Measurements from ENCODE around the gene MVB12B. TPM values are rescaled to one million over a fixed set of nuclear protein-coding genes. Genes with fewer than 3 reads are reported as not detected.
A peak's percentile ranks its signal among the peaks of the same experiment; 100 is the strongest.

The MVB12B gene
- total RNA-seq, 4 donors from 2014 or later, result 10.2 to 25.7 (median 14.0) TPM

DNA sequence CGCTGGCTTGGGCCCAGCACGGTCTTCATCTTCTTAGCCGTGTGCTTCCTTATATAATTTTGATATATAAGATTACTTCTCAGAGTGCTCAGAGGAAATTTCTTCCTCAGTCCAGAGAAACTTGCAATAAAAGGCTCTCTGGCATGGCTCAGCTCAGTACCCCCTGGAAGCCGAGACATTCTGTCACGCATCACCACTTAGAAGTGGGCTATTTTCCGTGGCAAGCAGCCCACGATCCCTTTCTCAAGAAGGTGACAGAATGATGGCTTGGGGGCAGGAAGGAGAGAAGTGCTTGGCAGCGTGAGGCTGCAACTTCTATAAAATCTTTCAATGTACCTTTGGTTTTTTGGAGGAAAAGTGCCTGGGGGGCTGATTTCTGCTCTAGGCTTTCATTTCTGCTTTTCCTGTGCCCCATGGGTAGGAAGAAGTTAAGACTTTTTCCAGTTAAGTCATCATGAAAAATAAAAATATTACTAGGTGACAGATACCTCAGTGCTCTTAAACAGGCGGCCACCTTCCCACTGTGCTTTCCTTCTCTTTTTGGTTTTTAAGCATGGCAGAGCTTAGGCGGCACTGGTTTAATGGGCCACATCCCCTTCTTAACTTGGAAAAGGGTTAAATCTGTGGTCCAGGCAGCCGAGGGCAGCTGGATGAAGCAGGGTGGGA is 104.6 kb downstream of the MVB12B start:
- DNase-seq (ENCODE audit: low spot score in 2 of 2), result no peak
- TF ChIP-seq POLR2AphosphoS5 (IDR thresholded peaks at IDR 0.05) (no peak), EP300 (IDR thresholded peaks at IDR 0.05) (no peak), POLR2A (IDR thresholded peaks at IDR 0.05) (no peak)
- TF ChIP-seq, protein P1, sequence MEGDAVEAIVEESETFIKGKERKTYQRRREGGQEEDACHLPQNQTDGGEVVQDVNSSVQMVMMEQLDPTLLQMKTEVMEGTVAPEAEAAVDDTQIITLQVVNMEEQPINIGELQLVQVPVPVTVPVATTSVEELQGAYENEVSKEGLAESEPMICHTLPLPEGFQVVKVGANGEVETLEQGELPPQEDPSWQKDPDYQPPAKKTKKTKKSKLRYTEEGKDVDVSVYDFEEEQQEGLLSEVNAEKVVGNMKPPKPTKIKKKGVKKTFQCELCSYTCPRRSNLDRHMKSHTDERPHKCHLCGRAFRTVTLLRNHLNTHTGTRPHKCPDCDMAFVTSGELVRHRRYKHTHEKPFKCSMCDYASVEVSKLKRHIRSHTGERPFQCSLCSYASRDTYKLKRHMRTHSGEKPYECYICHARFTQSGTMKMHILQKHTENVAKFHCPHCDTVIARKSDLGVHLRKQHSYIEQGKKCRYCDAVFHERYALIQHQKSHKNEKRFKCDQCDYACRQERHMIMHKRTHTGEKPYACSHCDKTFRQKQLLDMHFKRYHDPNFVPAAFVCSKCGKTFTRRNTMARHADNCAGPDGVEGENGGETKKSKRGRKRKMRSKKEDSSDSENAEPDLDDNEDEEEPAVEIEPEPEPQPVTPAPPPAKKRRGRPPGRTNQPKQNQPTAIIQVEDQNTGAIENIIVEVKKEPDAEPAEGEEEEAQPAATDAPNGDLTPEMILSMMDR (IDR thresholded peaks at IDR 0.05), result no peak
- peaks cover under 1% of the 10 kb centered on the region for H3K4me1 ChIP-seq
- no peaks in the 10 kb centered on the region for H3K9me3 ChIP-seq
- no peaks in the 10 kb centered on the region for H3K36me3 ChIP-seq
- H3K27ac ChIP-seq, result no peak overlapping the region
- H3K27me3 ChIP-seq, result no peaks in the 10 kb centered on the region
- 88% methylated on average over 11 of the region's 11 CpGs for WGBS
- H3K4me3 ChIP-seq, result no peak overlapping the region

DNA sequence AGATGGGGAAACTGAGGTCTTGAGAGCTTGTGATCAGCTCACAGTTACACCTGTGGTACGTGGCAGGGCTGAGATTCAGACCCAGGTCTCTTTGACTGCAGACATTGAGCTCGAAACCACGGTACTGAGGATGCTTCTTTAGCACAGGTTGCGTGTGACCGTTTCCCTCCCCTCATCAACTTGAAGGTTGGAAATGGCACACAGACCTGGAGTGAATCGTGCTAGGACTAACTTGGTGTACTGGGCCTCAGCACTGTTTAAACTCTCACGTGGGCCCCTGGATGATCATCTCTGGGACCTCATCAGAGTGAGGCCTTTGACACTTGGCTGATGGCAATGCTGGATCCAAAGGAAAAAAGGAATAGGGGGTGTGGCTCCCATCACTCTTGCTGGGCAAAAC is 106.0 kb downstream of the MVB12B start:
- H3K27me3 ChIP-seq, result no peaks in the 10 kb centered on the region
- TF ChIP-seq, protein P1 (IDR thresholded peaks at IDR 0.05), result no peak
- TF ChIP-seq POLR2A (IDR thresholded peaks at IDR 0.05) (no peak), POLR2AphosphoS5 (IDR thresholded peaks at IDR 0.05) (no peak), EP300 (IDR thresholded peaks at IDR 0.05) (no peak)
- no peak overlapping the region for H3K4me3 ChIP-seq
- H3K9me3 ChIP-seq, result no peaks in the 10 kb centered on the region
- H3K27ac ChIP-seq, result no peak overlapping the region
- WGBS, result 97% methylated on average over 7 of the region's 7 CpGs
- peaks cover 3% of the 10 kb centered on the region for H3K36me3 ChIP-seq
- DNase-seq (ENCODE audit: low spot score in 2 of 2), result no peak
- peaks cover 8% of the 10 kb centered on the region for H3K4me1 ChIP-seq

DNA sequence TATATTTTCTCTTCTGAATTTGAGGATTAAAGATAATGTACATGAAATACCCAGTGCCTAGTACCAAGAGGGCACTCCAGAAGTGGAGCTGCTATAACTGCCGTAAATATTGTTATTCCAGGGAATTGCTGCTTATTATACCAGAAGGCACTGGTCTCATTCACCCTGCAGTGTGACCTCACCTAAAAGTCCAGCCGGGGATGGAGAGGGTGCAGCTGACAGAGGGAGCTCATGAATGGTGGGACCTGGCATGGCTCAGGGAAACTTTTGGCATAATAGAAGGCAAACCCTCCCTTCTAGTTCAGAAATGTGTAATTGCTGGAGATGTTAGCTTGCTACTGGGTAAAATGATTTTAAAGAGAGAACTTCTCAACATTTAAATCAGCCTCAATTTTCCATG is 108.5 kb downstream of the MVB12B start:
- Histone ChIP-seq H3K4me1 (peaks cover 15% of the 10 kb centered on the region), H3K36me3 (peaks cover 3% of the 10 kb centered on the region), H3K9me3 (no peaks in the 10 kb centered on the region), H3K27ac (no peak overlapping the region), H3K27me3 (no peaks in the 10 kb centered on the region), H3K4me3 (no peak overlapping the region)
- no peak for DNase-seq (ENCODE audit: low spot score in 2 of 2)
- no peak for TF ChIP-seq POLR2A (IDR thresholded peaks at IDR 0.05)
- TF ChIP-seq POLR2AphosphoS5 (IDR thresholded peaks at IDR 0.05), result no peak
- TF ChIP-seq, protein P1 (IDR thresholded peaks at IDR 0.05), result no peak
- TF ChIP-seq EP300 (IDR thresholded peaks at IDR 0.05), result no peak
- 85% methylated on average over 2 of the region's 2 CpGs for WGBS

DNA sequence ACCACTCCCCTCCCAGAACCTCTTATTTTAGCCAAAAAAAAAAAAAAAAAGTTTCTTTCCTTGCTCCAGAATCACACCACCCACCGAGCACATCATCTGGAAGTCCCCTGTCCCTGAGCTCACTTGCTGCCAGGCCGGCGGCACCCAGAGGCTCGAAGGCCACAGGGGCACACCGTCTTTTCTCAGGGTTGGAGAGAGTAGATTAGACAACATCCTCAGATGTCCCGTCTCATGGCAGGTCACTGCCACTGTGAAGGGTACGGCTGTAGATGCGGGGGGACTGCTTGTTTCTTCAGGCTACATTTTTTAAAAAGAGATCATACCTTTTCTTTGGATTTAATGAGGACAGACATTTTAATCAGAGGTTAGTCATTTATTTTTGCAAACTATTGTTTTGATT is 109.0 kb downstream of the MVB12B start:
- Histone ChIP-seq H3K27ac (no peak overlapping the region), H3K27me3 (no peaks in the 10 kb centered on the region), H3K36me3 (peaks cover 3% of the 10 kb centered on the region), H3K4me3 (peak overlapping the region; percentile 4), H3K9me3 (no peaks in the 10 kb centered on the region), H3K4me1 (peaks cover 18% of the 10 kb centered on the region)
- DNase-seq (ENCODE audit: low spot score in 2 of 2), result no peak
- TF ChIP-seq, protein P1 (IDR thresholded peaks at IDR 0.05), result no peak
- TF ChIP-seq POLR2A (IDR thresholded peaks at IDR 0.05) (no peak), POLR2AphosphoS5 (IDR thresholded peaks at IDR 0.05) (no peak), EP300 (IDR thresholded peaks at IDR 0.05) (no peak)
- 85% methylated on average over 8 of the region's 8 CpGs for WGBS

DNA sequence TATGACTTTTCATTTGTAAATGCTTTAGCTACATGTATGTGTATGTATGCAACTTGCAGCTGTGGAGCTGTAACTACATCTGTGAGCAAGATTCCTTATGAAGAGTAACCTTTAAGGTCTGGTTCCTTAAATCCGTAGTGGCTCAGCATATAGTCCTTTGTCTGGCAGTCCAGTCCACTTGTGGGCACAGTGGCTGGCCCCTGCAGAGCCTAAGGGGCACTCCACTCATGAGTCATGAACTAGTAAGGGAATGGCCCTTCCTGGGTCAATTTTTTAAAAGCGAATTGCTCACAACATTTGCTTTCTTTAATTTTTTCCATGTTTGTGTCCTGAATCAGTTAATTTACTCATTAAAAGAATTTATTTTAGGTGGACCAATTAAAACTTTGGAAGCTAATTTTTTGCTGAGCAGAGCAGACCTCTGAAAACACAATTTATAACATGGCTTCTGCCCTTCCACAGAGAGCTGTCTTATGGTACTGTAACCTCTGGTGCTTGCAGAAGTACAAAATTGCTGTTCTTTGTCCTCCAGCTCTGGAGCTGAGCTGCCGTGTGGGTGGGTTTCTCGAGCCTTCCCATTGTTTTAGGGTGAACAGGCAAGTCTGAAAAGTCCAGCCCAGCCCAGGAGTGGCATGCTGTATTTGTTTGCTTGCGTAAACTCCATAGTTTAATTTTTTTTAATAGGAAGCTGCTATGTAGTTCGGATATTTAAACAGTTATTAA is 110.1 kb downstream of the MVB12B start:
- Histone ChIP-seq H3K4me1 (peaks cover 18% of the 10 kb centered on the region), H3K27ac (no peak overlapping the region), H3K27me3 (no peaks in the 10 kb centered on the region), H3K9me3 (no peaks in the 10 kb centered on the region), H3K36me3 (peaks cover 3% of the 10 kb centered on the region), H3K4me3 (peak overlapping the region; percentile 4)
- no peak for TF ChIP-seq POLR2AphosphoS5 (IDR thresholded peaks at IDR 0.05)
- TF ChIP-seq POLR2A (IDR thresholded peaks at IDR 0.05), result no peak
- TF ChIP-seq, protein P1 (IDR thresholded peaks at IDR 0.05), result no peak
- no peak for TF ChIP-seq EP300 (IDR thresholded peaks at IDR 0.05)
- 78% methylated on average over 6 of the region's 6 CpGs for WGBS
- DNase-seq (ENCODE audit: low spot score in 2 of 2), result no peak
